NCI-H128 (cell line): ENCODE measurements around the gene ARFIP1.

Source experiments
- DNase-seq: peaks from one replicate; lab custom pipeline; 2025; ENCODE audit not compliant: unreplicated experiment; lab: John Stamatoyannopoulos, UW

The ARFIP1 gene

GRCh38 chr4:152937336-152938236, 157.8 kb downstream of the ARFIP1 start:
- no peak for DNase-seq

GRCh38 chr4:152938237-152938947, 158.6 kb downstream of the ARFIP1 start:
- DNase-seq, result no peak

GRCh38 chr4:152939621-152940020, 159.9 kb downstream of the ARFIP1 start:
- no peak for DNase-seq

DNA sequence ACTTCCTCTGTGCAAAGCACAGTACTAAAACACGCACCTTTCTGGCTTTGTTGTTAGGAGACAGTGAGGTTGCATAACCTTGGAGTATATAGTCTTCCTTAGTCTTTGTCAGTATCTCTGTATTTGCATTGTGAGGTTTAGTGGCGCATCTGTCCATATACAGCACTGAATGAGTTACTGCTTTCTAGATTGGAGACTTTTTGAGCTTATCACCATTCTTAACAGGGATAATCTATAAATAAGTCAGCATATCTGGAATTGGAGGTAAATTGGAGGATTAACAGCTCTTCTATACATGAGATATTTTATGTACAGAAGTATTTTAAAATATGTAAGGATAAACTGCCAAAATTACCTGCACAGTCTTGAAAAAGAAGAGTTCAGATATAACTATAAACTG, 160.7 kb downstream of the ARFIP1 start:
- DNase-seq, result no peak

DNA sequence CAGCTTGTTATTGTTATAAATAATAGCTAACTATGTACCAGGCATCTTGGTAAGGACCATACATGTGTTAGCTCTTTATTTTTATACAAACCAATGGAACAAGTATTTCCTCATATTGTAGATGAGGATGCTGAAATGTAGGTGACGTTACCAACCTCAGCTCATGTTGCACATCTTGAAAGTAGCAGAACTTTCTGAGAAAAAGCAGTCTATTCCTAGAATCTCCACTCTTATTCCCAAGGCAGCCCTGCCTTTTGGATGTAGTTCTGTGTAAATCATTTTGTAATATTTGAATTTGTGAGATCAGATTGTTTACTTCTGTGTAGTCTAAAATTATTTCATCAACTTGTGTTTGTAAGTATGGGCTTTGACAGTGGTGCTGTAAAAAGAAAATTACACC, 161.7 kb downstream of the ARFIP1 start:
- DNase-seq, result no peak

- no peak for DNase-seq
Observed at GRCh38 chr4:152942346-152942745, 162.6 kb downstream of the ARFIP1 start.

DNA sequence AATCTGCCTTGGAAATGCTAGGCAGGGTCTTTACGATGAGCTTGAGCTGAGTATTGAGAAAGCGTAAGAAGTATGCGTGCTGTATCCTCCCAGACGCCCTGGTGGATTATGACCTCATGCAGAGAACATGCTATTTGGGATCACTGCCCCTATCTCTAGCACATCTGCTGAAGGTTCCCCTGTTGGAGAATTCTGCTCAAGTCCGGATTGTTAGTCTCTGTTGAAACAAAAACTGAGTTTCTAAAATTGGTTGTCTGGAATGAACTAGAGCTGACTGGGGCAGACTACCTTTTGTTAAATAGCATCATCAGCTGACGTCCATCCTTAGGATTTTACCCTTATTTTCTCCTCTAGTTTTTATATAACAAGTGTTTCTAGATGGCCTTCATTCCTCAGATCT, 163.9 kb downstream of the ARFIP1 start:
- DNase-seq, result no peak

DNA sequence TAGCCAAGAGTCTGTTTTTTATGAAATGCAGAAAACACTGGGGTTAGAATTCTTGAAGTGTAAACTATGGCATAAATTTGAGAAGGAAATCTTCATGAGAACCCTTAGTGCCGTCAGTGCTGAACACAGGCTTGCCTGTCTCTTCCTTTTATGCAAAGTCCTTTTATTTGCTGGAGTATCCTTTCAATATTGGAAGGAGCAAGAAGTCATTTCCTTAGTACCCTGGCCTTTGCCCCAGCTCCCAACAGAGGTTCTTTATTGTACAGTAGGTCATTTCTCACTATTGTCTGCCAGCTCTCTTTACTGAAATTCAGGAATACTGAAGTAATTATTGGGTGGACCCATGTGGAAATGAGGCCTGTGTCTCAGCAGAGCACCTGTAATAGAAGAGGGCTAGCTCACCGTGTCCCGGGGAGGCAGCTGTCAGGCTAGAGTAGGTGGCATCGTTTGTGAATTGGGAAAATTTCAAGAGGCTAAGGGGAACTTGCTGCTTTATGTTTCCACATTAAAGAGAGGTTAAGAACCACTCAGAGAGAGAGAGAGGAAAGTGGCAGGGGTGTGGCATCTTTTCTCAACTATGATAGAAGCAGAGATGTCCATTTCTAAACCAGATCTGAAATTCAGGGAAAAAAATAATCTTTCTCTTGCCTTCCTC, 165.0 kb downstream of the ARFIP1 start:
- no peak for DNase-seq

- DNase-seq, result no peak
Observed at GRCh38 chr4:152945639-152946038, 165.9 kb downstream of the ARFIP1 start.

- no peak for DNase-seq
Observed at GRCh38 chr4:152946446-152946845, 166.7 kb downstream of the ARFIP1 start.

- no peak for DNase-seq
Observed at GRCh38 chr4:152947311-152947710, 167.6 kb downstream of the ARFIP1 start.

DNA sequence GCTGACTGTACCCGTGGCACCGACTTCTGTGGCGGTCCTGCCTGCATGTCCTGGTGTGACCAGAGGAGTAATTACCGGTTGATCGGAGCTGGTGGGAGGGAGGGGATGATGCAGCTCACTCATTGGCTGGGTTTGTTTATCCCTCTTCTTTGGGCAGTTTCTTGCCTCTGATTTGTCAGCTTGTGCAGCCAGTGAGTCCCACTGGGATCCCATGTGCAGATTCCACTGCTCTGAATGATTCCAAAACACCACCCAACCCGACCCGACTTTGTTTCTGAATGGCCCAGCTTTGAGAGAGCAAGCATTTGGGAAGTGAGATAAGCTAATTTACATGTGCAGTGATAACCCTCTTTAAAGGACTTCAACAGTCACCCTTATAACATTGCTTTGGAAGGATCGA, 170.2 kb downstream of the ARFIP1 start:
- no peak for DNase-seq

DNA sequence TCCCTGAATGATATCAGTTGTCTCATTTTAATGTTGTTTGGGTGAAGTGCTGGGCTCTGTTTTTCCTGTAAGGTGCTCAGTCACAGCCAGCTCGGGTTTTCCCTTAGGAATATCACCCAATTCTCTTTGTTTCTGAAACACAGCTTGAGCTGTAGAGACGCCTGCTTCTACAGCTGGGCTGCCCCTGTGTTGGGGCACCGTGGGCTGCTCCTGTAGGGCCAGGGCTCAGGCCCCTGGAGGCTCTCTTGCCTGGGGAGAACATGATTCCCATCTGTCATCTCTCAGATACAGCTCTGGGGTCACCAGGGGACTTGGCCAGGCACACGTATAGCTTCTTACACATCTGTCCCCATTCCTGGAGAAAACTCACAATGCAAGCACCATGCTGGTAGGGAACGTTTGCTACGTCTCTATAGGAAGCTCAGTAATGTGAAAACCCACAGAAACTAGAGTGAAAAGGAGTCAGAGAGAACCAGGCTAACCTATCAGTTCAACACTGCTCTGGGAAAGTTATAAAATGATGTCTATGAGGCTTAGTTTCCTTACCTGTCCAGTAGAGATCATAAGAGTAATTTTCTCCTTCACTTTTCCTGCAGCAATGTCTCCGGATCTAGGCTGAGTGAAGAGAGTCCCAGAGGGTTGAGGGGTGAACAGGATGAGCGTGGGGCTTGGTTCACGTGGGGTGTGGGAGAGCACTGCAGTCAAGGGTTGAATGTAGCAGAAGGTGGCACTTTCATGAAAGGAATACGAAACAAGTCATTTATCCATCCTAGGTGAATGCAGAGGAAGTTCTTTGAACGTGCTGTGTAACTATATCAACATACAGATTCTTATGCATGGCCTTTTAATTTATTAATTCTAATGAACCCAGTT, 170.9 kb downstream of the ARFIP1 start:
- no peak for DNase-seq

DNA sequence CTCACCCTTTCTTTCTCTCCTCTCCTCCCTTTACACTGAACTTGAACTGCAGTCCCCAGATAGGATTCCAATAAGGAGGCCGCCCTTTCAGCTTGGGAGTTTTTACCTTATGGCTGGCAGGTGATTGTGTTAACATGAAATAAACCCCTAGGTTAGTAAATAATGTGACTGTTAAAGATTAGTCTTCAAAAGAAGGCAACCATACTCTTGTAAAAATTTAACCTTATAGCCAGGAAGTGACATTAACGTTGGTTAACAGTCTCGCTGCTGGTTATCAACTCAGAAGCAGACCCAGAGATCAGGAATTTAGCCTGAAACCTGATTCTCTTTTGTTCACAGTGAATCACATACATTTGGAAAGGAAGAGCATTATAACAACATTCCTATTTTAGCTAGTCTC, 171.6 kb downstream of the ARFIP1 start:
- no peak for DNase-seq

DNA sequence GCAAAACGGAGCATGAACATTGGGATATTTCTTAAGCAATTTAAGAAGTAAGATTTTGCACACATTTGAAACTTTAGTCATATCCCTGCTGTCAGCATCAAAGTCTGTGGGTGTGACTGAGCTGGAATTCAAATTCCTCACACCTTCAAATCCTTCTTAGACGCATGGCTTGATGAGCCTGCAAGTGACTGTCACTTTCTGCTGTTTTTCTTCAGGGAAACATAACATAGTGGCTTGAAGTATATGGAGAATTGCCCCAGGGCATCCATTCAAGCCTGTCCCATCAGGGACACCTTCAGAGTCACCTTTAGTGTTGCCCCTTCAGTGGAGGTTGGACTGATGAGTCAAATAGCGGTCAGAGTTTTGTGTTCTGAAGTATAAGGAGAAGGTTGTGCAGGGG, 173.8 kb downstream of the ARFIP1 start:
- no peak for DNase-seq

GRCh38 chr4:152954741-152955140, 175.0 kb downstream of the ARFIP1 start:
- no peak for DNase-seq

GRCh38 chr4:152956147-152956546, 176.4 kb downstream of the ARFIP1 start:
- no peak for DNase-seq

DNA sequence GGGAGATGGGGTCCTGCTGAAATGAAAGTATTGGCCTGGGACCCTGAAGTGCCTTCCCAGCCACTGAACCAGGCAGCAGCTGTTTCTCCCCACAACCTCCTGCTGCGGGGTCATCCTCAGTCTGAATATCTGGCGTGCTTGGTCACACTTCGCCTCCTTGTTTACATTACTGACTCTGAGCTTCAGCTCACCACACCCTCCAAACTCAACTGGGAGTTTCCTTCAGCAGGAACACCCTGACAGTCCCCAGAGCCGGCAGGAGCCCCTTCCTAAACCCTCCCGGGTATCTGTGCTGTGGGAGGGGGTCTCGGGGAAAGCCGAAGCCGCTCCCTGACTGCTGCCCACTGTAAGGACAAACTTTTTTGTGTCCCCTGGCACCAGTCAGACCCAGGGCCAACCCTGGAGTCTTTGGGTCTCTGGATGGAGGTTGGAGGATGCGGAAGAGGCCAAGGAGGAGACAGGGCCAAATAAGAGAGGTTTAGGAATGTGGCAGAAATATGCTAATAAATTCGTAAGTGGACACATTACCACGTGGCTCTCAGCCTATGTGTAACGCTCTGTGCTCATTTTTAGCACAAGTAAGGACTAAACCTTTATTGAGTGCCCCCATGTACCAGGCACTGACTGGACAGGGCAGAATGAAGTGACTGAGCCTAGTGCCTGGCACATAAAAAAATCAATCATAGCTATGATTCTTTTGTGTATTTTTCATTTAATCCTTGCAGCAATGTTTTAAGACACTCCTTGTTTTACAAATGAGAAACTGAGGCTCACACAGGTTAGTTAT, 177.1 kb downstream of the ARFIP1 start:
- no peak for DNase-seq

DNA sequence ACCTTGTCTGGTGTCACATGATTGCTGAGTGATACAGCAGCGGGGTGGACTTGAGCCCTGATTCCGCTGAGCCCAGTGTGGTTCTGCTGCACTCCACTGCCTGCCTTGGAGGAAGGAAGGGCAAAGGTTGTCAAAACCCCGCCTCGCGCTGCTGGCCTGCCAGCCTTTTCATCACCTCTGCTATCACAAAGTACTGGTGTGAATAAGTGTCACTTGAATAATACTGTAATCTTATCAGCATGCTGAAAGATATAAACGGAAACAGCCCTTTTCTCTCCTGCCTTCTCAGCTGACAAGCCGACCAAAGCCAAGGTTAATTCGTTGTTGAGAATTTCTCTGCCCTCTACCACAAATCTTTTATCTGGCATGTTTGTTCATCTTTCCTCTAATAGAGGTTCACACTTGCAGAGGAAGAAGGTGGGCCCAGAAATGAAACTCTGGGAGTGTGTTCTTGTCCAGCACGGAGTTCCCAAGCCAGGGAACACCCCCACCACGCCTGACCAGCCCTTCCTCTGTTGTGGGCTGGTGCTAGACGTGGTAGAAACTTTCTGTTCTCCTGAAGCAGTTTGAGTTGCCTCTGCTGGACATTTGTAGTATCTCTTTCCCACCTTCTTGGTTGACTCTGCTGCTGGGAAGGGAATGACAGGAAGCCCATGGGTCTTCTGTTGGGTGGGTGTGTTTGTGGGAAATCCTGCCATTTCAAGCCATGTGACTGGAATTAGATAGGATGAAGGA, 177.8 kb downstream of the ARFIP1 start:
- DNase-seq, result no peak
